IPS-NIHi11 (cell line): ENCODE measurements around the gene AKAP1.

ENCODE experiments used
- DNase-seq: peaks from one replicate; pipeline ENCODE4 v3.0.0; 2012; ENCODE audit warnings: mixed read lengths, low spot score

AKAP1 gene

GRCh38 chr17:57165754-57166153 is 80.7 kb downstream of the AKAP1 start:
- no peak for DNase-seq

- peak; percentile 33 for DNase-seq
Measured at GRCh38 chr17:57166803-57167202, 81.8 kb downstream of the AKAP1 start.

- no peak for DNase-seq
Measured at GRCh38 chr17:57168695-57169094, 83.6 kb downstream of the AKAP1 start.

- DNase-seq: no peak
Measured at GRCh38 chr17:57170866-57171265, 85.8 kb downstream of the AKAP1 start.
